CD4-positive, alpha-beta T cell treated with Interleukin-17A for 1 hour (primary cell): ENCODE data around the gene CFAP53.
"Not testable (repeated sequence)": the region's sequence is repeated elsewhere in the genome, so short reads cannot be mapped to it uniquely, and the experiment has no call there.

Experiments
- DNase-seq: peaks from one replicate; pipeline ENCODE4 v3.0.0-alpha.2; 2020

CFAP53 gene

GRCh38 chr18:50268022-50268747, 1.9 kb upstream of the CFAP53 start:
- DNase-seq = peak; percentile 82

GRCh38 chr18:50262977-50263376, 3.3 kb downstream of the CFAP53 start:
- no peak for DNase-seq

DNA sequence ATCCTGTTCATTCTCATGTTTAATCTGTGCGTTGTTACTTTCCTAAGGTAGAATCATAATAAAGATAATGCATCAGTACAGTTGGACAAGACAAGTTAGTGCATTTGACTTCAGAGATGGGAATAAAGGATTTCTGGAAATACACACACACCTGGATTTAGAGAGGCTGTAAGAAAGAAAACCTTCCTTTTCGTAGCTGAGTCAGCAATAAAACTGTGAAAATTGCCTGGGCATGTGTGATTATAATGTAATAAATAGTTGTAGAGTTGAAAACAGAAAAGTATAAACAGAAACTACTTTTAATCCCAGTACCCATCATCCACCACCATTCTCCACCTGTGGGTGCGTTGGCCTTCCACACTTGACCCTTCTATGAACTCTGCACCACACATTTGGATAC, 15.4 kb downstream of the CFAP53 start:
- no peak for DNase-seq

- no peak for DNase-seq
These were observed 16.7 kb downstream of the CFAP53 start for GRCh38 chr18:50249576-50249975.

- no peak for DNase-seq
These were observed 18.7 kb downstream of the CFAP53 start for GRCh38 chr18:50247561-50247960.

GRCh38 chr18:50241768-50242167, 24.5 kb downstream of the CFAP53 start:
- DNase-seq = not testable (repeated sequence)

- DNase-seq = no peak
These were observed 26.2 kb downstream of the CFAP53 start for GRCh38 chr18:50240080-50240563.

- no peak for DNase-seq
These were observed 33.9 kb downstream of the CFAP53 start for GRCh38 chr18:50232419-50232818.

DNA sequence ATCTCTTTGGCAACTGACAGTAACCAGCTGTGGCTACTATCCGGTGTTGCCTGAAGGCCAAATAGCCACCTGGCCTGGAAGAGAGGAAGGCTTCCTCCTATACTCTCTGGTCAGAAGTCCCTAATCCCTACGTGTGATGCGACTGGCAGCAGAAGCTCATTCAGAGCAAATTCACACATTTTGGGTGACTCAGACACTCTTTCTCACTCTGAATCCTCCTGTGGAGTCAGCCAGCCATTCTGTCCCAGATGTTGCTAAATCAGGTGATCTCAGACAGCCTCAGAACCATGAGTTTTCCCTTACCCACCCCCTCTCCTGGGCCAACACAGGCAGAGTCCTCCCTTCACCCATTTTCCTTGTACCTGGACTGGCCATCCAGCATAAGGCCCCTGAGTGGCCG, 34.7 kb downstream of the CFAP53 start:
- no peak for DNase-seq

DNA sequence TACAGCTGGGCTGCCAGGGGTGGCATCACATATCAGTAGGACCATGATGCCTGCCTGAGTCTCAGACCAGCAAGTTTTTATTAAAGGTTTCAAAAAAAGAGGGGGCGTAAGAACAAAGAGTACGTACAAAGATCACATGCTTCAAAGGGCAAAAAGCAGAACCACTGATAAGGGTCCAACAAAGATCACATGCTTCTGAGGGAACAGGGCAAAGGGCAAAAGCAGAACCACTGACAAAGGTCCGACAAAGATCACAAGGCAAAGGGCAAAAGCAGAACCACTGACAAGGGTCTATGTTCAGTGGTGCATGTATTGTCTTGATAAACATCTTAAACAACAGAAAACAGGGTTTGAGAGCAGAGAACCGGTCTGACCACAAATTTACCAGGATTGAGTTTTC, 46.0 kb downstream of the CFAP53 start:
- not testable (repeated sequence) for DNase-seq

GRCh38 chr18:50218432-50219197, 47.7 kb downstream of the CFAP53 start:
- peak; percentile 48 for DNase-seq

GRCh38 chr18:50209311-50209710, 57.0 kb downstream of the CFAP53 start:
- no peak for DNase-seq

- DNase-seq = no peak
These were observed 58.6 kb downstream of the CFAP53 start for GRCh38 chr18:50207722-50208121.

GRCh38 chr18:50203801-50204604, 62.3 kb downstream of the CFAP53 start:
- no peak for DNase-seq

GRCh38 chr18:50201476-50202018, 64.7 kb downstream of the CFAP53 start:
- DNase-seq = no peak

- no peak for DNase-seq
These were observed 66.4 kb downstream of the CFAP53 start for GRCh38 chr18:50199921-50200320.

- DNase-seq = no peak
These were observed 66.9 kb downstream of the CFAP53 start for GRCh38 chr18:50199346-50199855.

DNA sequence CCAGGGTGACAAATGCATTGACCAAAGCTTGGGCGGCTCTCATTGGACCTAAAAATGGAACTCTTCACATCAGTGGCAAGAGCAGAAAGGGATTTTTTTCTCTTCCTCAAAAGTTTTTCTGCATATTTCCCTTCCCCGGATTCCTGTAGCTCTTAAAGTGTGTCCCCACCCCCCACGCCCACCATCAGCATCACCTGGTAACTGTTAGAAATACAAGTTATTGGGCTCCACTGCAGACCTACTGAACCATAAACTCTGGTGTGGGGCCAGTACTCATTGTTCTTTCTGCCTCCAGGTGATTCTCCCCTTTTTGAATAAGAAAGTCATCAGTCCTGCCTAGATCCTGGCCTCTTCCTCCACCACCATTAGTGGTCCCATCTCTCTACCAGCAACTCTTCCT, 70.0 kb downstream of the CFAP53 start:
- DNase-seq = no peak

DNA sequence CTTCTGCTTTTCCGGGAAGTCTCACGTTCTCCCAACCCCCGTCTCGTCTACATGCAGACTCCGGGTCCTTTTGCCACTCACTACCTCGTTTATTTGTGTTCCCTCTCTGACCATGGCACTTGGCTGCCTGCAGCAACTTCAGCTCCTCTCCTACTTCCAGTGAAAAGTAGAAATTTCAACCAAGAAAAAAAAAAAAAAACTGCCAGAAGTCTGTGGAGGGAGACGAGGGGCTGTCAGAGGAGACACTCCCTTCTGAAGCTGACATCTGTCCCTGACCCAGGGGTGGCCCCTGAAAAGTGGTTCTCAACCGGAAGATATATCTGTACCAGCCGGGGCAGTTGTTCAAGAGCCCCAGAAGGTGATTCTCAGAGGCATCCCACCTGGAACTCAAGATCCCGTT, 70.6 kb downstream of the CFAP53 start:
- DNase-seq = no peak

GRCh38 chr18:50194631-50195532, 71.4 kb downstream of the CFAP53 start, which contains the start of gene MYO5B:
Gene MYO5B (minus strand): TSS chr18:50195147. CDS start chr18:50194793, 354 bp downstream.
- peak; percentile 26 for DNase-seq

DNA sequence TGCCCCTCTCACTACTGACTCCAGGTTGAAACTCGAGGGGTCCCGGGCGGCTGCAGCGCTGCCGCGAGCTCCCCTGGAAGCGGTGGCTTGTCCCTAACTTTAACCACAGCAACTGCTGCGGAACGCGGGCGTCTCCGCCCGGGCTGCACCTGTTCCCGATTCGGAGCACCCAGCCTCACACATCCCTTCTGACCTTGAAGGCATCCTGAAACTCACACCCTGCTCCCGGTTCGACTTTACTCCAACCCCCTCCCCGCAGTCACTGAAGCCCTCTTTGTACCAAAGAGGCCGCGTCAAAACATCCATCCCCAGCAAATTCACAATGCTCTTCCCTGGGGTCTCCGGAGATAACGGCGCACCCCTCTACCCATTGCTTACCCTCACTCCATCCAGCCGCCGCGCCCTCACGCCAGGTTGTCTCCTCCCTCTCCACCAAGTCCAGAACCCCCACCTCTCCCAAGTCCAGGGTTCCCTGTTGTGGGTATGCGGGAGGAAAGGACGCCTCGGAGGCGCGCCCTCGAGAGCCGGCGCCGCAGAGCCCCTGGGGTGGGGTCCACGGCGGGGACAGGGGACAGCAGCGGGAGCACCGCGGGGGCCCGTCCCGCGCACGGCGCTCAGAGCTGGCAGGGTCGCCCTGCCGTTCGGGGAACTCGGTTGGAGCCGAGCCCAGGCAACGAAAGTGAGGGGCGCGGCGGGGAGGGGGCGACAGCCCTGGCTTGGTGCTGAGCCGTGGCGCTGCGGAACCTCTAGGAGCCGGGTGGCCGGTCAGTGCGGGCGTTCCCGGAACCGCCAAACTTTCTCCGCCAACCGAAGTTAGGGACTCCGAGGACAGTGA, 72.3 kb downstream of the CFAP53 start:
- no peak for DNase-seq
